DOHH2 (cell line): ENCODE data around the gene MEX3C.

ENCODE experiments used
- H3F3A ChIP-seq: fragments of 200-600 bp; sonication (generic), shearing (Covaris generic); 2 replicates; pipeline ENCODE4 v1.6.0; 2016; ENCODE audit warnings: antibody characterized with exemption, mild to moderate bottlenecking; ENCODE audit not compliant: control insufficient read depth, insufficient read depth
- H3K27ac ChIP-seq: fragments of 200-600 bp; sonication (generic); 2 replicates; pipeline ENCODE4 v1.5.1; 2014; ENCODE audit warnings: low read depth, mild to moderate bottlenecking, low read length, moderate library complexity
- H3K27me3 ChIP-seq: fragments of 200-600 bp; sonication (generic); 2 replicates; pipeline ENCODE4 v1.6.1; 2014; ENCODE audit warnings: mild to moderate bottlenecking, low read length, mixed read lengths; ENCODE audit not compliant: control insufficient read depth
- H3K36me3 ChIP-seq: fragments of 200-600 bp; sonication (generic); 2 replicates; pipeline ENCODE4 v1.6.1; 2014; ENCODE audit warnings: mild to moderate bottlenecking, low read length, moderate library complexity, mixed read lengths; ENCODE audit not compliant: control insufficient read depth
- H3K4me1 ChIP-seq: fragments of 200-600 bp; sonication (generic); 2 replicates; pipeline ENCODE4 v1.6.1; 2014; ENCODE audit warnings: mild to moderate bottlenecking, low read length, mixed read lengths; ENCODE audit not compliant: control insufficient read depth
- H3K4me2 ChIP-seq: fragments of 200-600 bp; sonication (generic); 2 replicates; pipeline ENCODE4 v1.6.0; 2014; ENCODE audit warnings: mild to moderate bottlenecking, low read length, moderate library complexity
- H3K4me3 ChIP-seq: fragments of 200-600 bp; sonication (generic); 2 replicates; pipeline ENCODE4 v1.5.1; 2014; ENCODE audit warnings: mild to moderate bottlenecking, low read length, mixed read lengths
- H3K79me2 ChIP-seq: fragments of 200-600 bp; sonication (generic); 2 replicates; pipeline ENCODE4 v1.6.1; 2014; ENCODE audit warnings: mild to moderate bottlenecking, low read length, mixed read lengths; ENCODE audit not compliant: control insufficient read depth
- H3K9me2 ChIP-seq: fragments of 200-600 bp; sonication (generic); replicated peaks from 2 replicates; pipeline ENCODE4 v1.6.1; 2014; ENCODE audit warnings: mild to moderate bottlenecking, low read length, mixed read lengths; ENCODE audit not compliant: control insufficient read depth
- H3K9me3 ChIP-seq: fragments of 200-600 bp; sonication (generic); 2 replicates; pipeline ENCODE4 v1.6.1; 2014; ENCODE audit warnings: antibody characterized with exemption, low read length, mixed read lengths; ENCODE audit not compliant: control insufficient read depth, insufficient read depth
- H4K20me1 ChIP-seq: fragments of 200-600 bp; sonication (generic); 2 replicates; pipeline ENCODE4 v1.6.0; 2014; ENCODE audit warnings: low read depth, mild to moderate bottlenecking, antibody characterized with exemption, low read length, moderate library complexity; ENCODE audit not compliant: control insufficient read depth, insufficient read depth
- CTCF ChIP-seq: fragments of 200-600 bp; sonication (generic); IDR thresholded peaks from one replicate; pipeline ENCODE4 v1.5.1; 2014; ENCODE audit warnings: antibody characterized with exemption, mild to moderate bottlenecking, low read depth, low read length; ENCODE audit not compliant: poor library complexity, severe bottlenecking
- EZH2phosphoT487 ChIP-seq: fragments of 200-600 bp; sonication (generic); IDR thresholded peaks from 2 replicates; pipeline ENCODE4 v1.6.1; 2017; ENCODE audit warnings: borderline replicate concordance, mild to moderate bottlenecking, antibody characterized with exemption, low read length, moderate library complexity, mixed read lengths

The MEX3C gene

GRCh38 chr18:51163543-51163942, 33.9 kb downstream of the MEX3C start:
- Histone ChIP-seq H4K20me1 (no peaks in the 10 kb centered on the region), H3K79me2 (no peaks in the 10 kb centered on the region), H3K4me3 (no peak overlapping the region), H3K27ac (no peak overlapping the region), H3K4me1 (peaks cover 8% of the 10 kb centered on the region), H3K9me3 (no peaks in the 10 kb centered on the region), H3F3A (no peaks in the 10 kb centered on the region), H3K4me2 (no peak overlapping the region), H3K9me2 (no peaks in the 10 kb centered on the region), H3K36me3 (no peaks in the 10 kb centered on the region), H3K27me3 (no peaks in the 10 kb centered on the region)
- TF ChIP-seq CTCF (no peak), EZH2phosphoT487 (no peak)

GRCh38 chr18:51162617-51163016, 34.9 kb downstream of the MEX3C start:
- Histone ChIP-seq H3F3A (no peaks in the 10 kb centered on the region), H3K4me3 (no peak overlapping the region), H4K20me1 (no peaks in the 10 kb centered on the region), H3K9me2 (no peaks in the 10 kb centered on the region), H3K36me3 (no peaks in the 10 kb centered on the region), H3K4me1 (peaks cover 8% of the 10 kb centered on the region), H3K79me2 (no peaks in the 10 kb centered on the region), H3K27ac (no peak overlapping the region), H3K27me3 (no peaks in the 10 kb centered on the region), H3K4me2 (no peak overlapping the region), H3K9me3 (no peaks in the 10 kb centered on the region)
- TF ChIP-seq CTCF = no peak
- no peak for TF ChIP-seq EZH2phosphoT487

DNA sequence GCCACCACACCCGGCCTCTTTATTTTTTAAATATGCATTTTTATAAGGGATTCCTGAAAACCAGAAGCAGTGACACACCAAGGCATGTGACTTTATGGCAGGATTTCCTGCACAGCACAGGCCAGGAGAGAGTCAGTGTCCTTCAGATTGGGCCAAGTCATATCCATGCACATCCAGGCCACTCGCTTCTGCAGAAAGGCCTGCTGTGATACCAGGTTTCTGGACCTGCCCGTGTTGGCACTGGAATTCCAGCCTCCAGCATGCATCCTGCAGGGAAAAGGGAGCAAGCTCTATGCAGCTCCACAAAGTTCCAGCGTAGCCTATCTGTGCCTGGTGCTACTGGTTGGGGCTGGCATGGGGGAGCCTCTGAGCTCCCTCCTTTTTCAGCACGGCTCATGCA, 36.8 kb downstream of the MEX3C start:
- Histone ChIP-seq H3K36me3 (no peaks in the 10 kb centered on the region), H3K27ac (no peak overlapping the region), H3K27me3 (no peaks in the 10 kb centered on the region), H3F3A (no peaks in the 10 kb centered on the region), H3K9me3 (no peaks in the 10 kb centered on the region), H3K4me2 (no peak overlapping the region), H3K4me1 (peaks cover 8% of the 10 kb centered on the region), H3K9me2 (no peaks in the 10 kb centered on the region), H3K79me2 (no peaks in the 10 kb centered on the region), H3K4me3 (no peak overlapping the region), H4K20me1 (no peaks in the 10 kb centered on the region)
- TF ChIP-seq CTCF = no peak
- no peak for TF ChIP-seq EZH2phosphoT487

GRCh38 chr18:51157215-51157614, 40.3 kb downstream of the MEX3C start:
- Histone ChIP-seq H3K27me3 (0 out of 2 replicates have a peak, but pooled peaks cover 4% of the 10 kb centered on the region), H3F3A (no peaks in the 10 kb centered on the region), H3K36me3 (no peaks in the 10 kb centered on the region), H3K9me2 (no peaks in the 10 kb centered on the region), H4K20me1 (no peaks in the 10 kb centered on the region), H3K4me3 (no peak overlapping the region), H3K79me2 (no peaks in the 10 kb centered on the region), H3K4me2 (no peak overlapping the region), H3K27ac (no peak overlapping the region), H3K4me1 (peaks cover 30% of the 10 kb centered on the region), H3K9me3 (no peaks in the 10 kb centered on the region)
- TF ChIP-seq EZH2phosphoT487 = no peak
- TF ChIP-seq CTCF = no peak
